Stimulated activated CD8-positive, alpha-beta memory T cell treated with anti-CD3 and anti-CD28 coated beads, Interleukin-15, amount 100 ng/mL, for 24 hours (primary cell): ENCODE data around the gene ZNF217.
"Not testable (repeated sequence)": the region's sequence is repeated elsewhere in the genome, so short reads cannot be mapped to it uniquely, and the experiment has no call there.

Experiments
- DNase-seq: peaks from one replicate; pipeline ENCODE4 v3.0.0-alpha.2; 2020; ENCODE audit warnings: low read depth

ZNF217 gene

DNA sequence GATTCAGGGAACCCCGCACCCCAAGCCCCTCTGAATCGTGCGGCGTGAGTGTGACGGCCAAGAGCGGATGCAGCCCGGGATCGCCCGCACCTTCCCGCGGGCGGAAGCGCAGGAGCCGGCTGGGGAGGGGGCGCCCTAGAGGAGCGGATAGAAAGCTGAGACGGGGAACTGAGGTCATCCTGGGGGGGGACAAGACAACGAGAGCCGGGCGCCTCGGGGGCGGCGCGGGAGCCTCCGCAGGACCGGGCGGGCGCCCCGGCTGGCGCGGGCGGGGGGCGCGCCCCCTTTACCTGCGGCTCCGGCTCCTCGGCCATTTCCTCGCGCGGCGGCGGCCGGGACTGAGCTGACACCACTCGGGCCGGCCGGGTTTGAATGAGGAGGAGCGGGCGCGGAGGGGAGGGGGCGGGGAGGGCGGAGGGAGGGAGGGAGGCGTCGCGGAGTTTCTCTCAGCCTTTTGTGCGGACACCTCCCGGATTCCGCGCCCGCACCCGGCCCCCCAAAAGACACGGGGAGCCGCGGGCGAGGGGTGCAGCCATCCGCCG, at the start of gene ZNF217:
Gene ZNF217 (minus strand): TSS at position 374 of the 542 bp plus-strand sequence. CDS start 11,013 bp downstream, outside the sequence.
- not testable (repeated sequence) for DNase-seq

DNA sequence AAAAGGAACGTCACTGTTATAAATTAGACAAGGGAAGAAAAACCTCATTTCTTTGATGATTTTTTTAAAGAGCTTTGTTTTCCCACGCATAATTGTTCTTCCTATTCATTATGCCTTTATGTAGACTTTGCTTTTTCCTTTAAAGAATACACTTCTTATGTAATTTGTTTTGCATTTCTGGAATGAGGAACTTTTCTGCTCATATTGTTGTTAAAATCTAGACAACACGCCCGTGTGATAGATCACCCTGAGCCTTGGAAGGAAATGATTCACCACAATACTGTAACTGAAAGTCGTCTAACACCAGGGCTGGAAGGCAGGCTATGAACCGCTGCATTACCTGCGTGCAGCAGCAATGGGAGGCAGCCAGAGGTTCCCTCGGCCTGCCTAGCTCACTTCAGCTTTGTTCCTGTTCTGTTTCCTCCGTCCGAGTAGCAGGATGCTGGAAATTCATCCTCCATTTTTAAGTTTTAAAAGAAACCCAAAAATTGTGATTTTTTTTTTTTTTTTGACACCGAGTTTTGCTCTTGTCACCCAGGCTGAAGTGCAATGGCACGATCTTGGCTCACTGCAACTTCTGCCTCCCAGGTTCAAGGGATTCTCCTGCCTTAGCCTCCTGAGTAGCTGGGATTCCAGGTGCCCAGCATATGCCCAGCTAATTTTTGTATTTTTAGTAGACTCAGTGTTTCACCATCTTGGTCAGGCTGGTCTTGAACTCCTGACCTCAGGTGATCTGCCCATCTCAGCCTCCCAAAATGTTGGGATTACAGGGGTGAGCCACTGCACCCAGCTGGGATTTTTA, 49.6 kb upstream of the ZNF217 start:
- DNase-seq, result no peak

DNA sequence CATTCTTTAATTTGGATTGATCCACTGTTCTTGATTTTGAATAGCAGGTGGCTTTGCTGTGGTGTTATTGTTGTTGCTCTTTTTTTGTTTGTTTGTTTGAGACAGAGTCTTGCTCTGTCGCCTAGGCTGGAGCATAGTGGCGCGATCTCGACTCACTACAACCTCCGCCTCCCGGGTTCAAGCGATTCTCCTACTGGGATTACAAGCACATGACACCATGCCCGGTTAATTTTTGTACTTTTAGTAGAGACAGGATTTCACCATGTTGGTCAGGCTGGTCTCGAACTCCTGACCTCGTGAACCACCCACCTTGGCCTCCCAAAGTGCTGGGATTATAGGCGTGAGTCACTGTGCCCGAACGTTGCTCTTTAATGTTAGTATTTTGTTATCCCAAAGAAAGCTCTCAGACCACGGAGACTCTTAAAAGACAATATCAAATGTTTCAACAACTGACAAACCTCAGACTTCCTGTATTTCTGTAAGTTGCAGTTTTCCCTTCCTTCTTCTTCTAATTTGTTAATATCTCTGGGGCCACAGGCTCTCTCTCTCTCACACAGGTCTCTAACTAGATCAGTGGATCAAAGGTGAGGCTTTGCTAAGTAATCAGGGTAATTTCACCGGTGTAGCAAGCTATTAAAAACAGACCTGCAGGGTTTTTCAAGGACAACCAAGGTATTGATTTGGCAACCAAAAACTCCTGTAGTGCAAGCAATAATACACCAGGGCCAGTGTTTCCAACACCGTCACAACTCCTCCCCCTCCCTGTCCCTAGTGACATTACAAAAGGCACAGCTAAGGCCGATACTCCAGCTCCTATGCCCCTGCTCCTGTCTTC, 48.8 kb upstream of the ZNF217 start:
- DNase-seq, result no peak

DNA sequence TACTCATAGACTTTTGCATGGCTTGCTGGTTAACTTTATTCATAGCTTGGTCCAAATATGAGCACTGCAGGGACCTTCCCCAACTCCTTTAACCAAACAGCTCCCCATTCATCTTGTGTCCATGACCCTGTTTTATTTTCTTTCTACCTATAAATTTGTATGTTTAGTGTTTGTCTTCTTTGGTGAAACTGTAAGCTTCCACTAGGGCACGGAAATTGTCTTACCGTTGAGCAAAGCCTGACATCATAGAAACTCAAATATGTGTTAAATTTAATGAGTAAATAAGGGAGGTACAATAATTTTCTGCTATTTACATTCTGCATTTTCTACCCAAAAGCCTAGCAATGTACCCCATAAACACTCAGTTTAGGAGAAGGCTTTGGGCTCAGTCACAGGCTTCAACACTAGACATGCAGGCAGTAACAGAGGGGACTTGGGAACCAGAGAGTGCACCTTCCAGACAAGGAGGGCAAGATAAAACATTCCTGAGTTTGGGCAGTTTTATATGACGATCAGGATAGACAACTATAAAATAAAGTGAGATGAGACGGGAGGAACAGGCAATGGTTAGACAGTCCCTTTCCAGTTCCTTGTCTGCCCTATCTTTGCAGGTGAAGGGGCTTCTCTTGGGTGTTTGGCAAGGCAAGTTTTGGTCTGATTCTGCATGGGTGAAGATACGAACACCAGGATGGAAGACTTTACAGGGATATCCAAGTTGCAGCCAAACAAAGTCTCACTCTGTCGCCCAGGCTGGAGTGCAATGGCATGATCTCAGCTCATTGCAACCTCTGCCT, 46.2 kb upstream of the ZNF217 start:
- no peak for DNase-seq

DNA sequence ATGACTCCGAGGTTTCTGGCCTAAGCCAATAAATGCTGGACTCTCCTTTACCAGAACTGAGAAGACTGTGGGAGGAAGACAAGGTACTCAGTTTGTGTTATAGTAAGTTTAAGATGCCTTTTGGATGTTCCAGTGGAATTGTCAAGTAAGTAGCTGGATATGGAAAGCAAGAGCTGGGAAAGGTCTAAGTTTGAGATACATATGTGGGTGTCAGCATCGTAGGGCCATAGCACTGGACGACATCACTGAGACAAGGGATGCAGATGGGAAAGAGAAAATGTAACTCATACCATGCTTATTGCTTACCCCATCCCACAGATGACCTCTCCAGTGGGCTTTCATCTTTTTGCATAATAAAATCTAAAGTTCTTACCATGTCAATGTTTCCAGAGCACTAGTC, 45.5 kb upstream of the ZNF217 start:
- DNase-seq, result no peak

DNA sequence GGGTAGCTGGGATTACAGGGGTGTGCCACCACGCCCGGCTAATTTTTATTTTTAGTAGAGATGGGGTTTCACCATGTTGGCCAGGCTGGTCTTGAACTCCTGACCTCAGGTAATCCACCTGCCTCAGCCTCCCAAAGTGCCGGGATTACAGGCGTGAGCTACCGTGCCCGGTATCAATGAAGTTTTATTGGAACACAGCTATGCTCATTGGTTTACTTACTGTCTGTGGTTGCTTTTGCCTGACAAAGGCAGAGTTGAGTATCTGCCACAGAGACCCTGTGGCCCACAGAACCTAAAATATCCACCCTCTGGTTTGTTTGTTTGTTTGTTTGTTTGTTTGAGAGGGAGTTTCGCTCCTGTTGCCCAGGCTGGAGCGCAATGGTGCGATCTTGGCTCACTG, 43.7 kb upstream of the ZNF217 start:
- DNase-seq, result not testable (repeated sequence)

DNA sequence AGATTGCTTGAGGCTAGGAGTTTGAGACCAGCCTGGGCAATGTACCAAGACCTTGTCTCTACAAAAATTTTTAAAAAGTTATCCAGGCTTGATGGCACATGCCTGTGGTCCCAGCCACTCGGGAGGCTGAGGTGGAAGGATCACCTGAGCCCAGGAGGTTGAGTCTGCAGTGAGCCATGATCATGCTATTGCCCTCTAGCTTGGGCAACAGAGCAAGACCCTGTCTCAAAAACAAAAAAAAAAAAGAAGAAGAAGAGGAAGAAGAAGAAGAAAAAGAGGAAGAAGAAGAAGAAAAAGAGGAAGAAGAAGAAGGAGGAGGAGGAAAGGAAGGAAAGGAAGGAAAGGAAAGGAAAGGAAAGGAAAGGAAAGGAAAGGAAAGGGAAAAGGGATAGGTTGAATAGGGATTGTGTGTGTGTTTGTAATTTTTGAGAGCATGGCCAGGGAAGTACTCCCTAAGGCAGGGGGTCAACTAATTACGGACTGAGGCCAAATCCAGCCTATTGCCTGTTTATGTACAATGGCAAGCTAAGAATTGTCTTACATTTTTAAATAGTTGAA, 43.0 kb upstream of the ZNF217 start:
- DNase-seq, result no peak

DNA sequence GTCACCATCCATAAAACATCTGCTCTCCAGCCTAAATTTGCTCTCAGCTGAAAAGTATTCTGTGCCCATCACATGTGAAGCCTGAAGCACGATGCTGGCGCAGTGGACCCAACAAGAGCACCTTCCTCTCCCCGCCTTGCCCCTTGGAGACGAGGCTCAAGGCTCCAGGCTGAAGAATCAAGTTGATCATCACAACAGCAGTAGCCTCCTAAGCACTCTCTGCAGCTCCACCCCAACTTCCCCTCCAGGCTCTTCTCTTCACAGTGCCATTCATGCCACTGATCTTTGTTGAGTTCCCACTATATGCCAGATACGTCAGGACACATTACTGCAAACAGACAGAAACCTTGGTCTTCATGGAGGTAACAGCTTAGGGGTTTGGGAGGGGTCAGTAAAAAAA, 41.6 kb upstream of the ZNF217 start:
- DNase-seq, result no peak

DNA sequence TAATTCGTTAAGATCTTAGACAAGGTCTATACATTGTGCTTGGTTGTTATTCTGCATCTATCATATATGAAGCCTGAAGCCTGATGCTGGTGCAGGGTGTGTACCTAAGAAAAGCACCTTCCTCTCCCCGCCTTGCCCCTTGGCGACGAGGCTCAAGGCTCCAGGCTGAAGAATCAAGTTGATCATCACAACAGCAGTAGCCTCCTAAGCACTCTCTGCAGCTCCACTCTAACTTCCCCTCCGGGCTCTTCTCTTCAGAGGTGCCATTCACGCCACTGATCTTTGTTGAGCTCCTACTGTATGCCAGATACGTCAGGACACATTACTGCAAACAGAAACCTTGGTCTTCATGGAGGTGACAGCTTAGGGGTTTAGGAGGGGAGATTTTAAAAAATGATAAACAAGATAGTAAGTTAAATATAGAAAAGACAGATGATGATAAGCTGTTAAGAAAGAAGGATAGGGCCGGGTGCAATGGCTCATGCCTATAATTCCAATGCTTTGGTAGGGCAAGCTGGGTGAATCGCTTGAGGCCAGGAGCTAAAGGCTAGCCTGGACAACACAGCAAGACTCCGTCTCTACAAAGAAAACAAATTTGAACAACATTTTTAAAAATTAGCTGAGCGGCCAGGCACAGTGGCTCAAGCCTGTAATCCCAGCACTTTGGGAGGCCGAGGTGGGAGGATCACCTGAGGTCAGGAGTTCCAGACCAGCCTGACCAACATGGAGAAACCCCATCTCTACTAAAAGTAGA, 38.4 kb upstream of the ZNF217 start:
- DNase-seq, result no peak

DNA sequence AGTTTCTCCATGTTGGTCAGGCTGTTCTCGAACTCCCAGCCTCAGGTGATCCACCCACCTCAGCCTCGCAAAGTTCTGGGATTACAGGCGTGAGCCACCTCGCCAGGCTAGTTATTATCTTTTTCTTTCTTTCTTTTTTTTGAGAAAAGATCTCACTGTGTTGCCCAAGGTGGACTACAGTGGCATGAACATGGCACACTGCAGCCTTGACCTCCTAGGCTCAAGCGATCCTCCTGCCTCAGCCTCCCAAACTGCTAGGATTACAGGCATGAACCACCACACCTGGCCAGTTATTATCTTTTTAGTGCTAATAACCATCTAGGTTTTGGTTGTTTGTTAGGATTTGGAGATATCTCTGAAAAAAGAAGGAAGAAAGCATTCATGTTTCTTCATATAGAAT, 35.8 kb upstream of the ZNF217 start:
- no peak for DNase-seq

DNA sequence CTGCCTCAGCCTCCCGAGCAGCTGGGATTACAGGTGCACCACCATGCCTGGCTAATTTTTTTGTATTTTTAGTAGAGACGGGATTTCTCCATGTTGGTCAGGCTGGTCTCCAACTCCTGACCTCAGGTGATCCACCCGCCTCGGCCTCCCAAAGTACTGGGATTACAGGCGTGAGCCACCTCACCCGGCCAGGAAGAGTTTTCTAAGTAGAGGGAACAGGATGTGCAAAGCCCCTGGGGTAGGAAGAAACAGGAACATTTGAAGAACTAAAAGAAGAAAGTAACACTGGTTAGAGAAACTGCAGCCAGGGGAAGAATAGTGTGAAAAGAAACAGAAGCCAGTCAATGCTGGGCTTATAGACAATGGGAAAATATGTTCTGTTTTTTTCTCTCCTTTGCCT, 35.1 kb upstream of the ZNF217 start:
- not testable (repeated sequence) for DNase-seq

DNA sequence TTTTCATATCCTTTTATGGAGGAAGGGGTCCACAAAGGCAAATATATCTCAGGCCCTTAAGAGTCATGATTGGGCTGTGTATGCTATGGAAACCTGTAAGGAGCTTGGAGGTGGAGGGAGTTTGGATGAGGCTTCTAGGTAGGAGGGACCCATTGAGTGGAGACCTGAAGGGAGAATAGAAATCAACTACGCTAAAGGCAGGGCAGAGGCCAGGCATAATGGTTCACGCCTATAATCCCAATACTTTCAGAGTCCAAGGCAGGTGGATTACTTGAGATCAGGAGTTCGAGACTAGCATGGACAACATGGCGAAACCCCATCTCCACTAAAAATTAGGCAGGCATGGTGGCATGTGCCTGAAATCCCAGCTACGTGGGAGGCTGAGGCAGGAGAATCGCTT, 34.4 kb upstream of the ZNF217 start:
- no peak for DNase-seq

DNA sequence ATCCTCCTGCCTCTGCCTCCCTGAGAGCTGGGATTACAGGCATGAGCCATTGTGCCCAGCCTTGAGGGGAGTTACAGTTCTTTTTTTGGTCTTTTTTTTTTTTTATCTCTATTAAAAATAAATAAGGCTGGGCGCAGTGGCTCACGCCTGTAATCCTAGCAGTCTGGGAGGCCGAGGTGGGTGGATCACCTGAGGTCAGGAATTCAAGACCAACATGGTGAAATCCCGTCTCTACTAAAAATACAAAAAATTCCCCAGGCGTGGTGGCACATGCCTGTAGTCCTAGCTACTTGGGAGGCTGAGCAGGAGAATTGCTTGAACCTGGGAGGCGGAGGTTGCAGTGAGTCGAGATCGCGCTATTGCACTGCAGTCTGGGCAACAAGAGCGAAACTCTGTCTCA, 33.4 kb upstream of the ZNF217 start:
- not testable (repeated sequence) for DNase-seq

DNA sequence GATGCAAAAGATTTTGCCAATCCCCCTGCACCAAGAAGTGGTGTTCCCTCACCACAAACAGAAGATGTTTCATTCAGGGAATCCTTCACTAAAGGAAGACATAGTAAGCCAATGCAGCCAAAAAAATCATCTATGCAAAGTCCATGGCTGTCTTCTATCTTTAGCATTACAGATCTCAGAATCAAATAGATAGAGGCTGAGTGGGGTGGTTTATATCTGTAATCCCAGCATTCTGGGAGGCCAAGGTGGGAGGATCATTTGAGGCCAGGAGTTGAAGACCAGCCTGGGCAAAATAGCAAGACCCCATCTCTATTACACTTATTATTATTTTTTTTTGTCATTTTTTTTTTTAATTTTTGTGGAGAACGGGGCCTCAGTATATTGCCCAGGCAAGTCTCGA, 32.9 kb upstream of the ZNF217 start:
- DNase-seq, result no peak

DNA sequence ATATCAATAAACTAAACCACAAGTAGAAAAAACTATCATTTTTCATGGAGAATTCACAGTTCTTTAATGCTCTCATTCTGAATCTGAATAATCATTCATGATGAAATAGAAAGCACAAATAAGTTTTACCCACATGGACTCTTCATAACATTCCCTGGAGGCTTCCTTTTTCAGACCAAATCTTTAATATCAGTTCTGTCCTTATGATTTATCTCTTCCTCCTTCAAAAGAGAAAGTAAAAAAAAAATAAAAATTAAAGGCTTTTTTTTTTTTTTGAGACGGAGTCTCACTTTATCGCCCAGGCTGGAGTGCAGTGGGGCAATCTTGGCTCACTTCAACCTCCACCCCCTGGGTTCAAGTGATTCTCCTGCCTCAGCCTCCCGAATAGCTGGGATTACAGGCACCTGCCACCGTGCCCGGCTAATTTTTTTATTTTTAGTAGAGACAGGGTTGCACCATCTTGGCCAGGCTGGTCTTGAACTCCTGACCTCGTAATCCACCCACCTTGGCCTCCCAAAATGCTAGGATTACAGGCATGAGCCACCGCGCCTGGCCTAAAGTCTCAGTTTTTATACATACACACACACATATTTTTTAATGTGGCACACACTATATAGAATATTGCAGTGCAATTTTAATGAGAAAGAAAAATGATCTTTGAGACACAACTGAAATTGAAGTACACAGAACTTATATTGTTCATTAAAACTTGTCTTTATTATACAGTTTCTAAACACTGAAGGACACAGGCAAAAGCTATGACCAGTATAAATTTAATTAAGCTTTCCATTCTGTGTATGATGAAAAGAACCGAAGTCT, 31.9 kb upstream of the ZNF217 start:
- no peak for DNase-seq

DNA sequence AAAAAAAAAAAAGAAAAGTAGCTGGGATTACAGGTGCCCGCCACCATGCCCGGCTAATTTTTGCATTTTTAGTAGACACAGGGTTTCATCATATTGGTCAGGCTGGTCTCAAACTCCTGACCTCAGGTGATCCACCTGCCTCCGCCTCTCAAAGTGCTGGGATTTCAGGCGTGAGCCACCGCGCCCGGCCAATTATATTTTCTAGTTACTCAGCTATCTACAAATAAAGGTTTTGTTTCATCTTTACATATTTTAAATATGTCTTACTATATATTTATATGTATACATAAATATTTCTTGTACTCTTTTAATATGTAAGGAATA, 31.2 kb upstream of the ZNF217 start:
- not testable (repeated sequence) for DNase-seq

DNA sequence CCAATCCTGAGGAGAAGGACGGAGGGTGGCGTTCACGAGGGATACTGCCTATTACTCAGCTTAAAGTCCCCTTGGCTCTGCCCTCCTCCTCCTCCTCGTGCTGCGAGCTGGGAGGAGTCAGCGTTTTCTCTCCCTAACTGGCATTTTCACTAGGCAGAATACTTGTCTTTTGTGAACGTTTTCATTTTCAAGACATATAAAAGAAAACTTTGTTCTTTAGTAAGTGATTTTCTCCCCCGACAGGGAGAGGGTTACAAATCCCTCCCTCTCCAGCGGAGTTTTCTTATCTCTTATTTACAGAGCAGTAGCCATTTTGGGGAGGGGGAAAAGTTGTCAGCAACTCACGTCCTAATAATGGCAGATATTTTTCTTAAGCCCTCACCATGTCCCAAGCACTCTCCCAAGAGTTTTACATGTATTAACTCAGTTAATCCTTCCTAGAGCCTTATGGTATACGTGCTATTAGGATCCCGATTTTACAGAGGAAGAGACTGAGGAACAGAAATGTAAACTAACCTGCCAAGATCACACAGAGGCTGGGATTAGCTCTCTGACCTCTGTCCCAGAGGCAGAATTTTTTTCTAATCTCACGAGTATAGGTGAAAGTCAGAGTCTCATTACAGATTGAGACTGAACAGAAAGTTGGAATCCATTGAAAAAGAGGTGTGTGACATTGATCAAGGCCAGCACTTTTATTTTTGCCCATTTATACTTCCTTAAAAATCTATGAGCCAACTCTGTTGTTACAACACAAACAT, 30.0 kb upstream of the ZNF217 start:
- no peak for DNase-seq

DNA sequence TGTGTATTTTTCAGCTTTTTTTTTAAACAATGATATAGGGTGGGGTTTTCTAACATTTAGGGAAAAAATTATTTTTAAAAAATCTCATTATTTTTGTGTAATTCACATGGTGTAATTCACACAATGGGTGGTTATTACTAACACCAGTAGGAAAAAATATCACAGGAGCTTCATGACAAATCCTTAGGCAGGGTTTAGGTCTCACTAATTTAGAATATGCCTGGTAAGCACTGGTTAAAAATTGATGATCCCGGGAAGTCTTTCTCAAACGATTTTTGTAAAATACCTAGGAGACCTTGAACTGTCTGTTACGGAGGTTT, 29.5 kb upstream of the ZNF217 start:
- DNase-seq, result no peak

DNA sequence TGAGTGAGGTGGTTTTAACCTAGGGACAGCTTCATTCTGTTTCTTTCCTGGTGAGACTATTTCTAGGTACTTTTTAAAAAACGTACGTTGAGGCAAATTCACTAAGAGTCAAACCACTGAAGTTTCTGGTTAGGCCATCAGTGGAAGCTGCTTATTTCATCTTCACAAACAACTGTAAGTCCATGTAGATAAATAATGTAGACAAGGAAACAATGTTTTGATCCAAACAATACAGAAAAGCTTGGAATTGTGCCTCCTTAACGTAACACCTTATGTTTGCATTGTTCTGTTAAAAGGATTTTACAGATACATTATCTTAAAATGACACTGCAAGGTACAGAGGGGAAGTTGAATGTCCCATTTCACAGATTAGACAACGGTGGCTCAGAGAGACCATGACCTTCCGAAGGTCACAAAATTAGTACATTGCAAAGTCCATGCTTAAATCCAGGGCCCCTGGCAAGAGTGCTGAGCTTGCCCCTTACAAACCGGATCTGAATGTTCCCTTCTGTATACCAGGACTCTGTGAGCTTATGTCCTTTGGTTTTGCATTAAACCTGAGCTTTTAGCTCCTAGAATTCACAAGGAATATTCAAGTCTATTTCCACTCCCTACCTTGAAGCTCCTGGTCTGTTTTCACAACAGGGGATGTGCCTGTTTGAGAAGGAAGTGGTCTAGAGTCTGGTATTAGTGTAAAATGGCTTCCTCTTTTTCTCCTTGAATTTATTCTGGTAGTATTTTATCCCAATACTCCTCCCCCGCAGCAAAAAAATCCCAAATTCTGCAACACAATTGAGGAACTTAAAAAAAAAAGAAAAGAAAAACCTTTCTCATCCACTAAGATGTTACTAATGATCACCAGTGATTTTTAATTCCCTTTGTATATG, 28.9 kb upstream of the ZNF217 start:
- DNase-seq, result no peak
